Measurements from ENCODE around the gene ADD2.

The ADD2 gene

GRCh38 chr2:70724366-70724765 lies 43.6 kb downstream of the ADD2 start:
- FAIRE-seq = no peak

GRCh38 chr2:70723286-70723885 lies 44.6 kb downstream of the ADD2 start:
- no peak for DNase-seq (ENCODE audit: low spot score)
- no peak for FAIRE-seq

More at GRCh38 chr2:70724366-70724765, 43.6 kb downstream of the ADD2 start:
- DNase-seq (ENCODE audit: low spot score) = no peak

GRCh38 chr2:70720124-70720523 lies 47.9 kb downstream of the ADD2 start:
- FAIRE-seq (no peak), DNase-seq (ENCODE audit: low spot score) (no peak)

GRCh38 chr2:70719231-70719630 lies 48.8 kb downstream of the ADD2 start:
- DNase-seq (ENCODE audit: low spot score) (no peak), FAIRE-seq (no peak)

- no peak for FAIRE-seq
Observed at GRCh38 chr2:70718736-70719135, 49.3 kb downstream of the ADD2 start.

GRCh38 chr2:70718241-70718640 lies 49.8 kb downstream of the ADD2 start:
- DNase-seq (ENCODE audit: low spot score) = no peak

More at GRCh38 chr2:70718736-70719135, 49.3 kb downstream of the ADD2 start:
- DNase-seq (ENCODE audit: low spot score) = no peak

GRCh38 chr2:70717431-70718038 lies 50.5 kb downstream of the ADD2 start:
- FAIRE-seq = no peak
- DNase-seq (ENCODE audit: low spot score) = no peak

More at GRCh38 chr2:70718241-70718640, 49.8 kb downstream of the ADD2 start:
- no peak for FAIRE-seq

- no peak for FAIRE-seq
Observed at GRCh38 chr2:70716951-70717350, 51.0 kb downstream of the ADD2 start.

GRCh38 chr2:70716131-70716743 lies 51.8 kb downstream of the ADD2 start:
- no peak for DNase-seq (ENCODE audit: low spot score)
- no peak for FAIRE-seq

More at GRCh38 chr2:70716951-70717350, 51.0 kb downstream of the ADD2 start:
- no peak for DNase-seq (ENCODE audit: low spot score)

GRCh38 chr2:70715071-70715985 lies 52.7 kb downstream of the ADD2 start:
- no peak for FAIRE-seq

GRCh38 chr2:70714141-70714905 lies 53.7 kb downstream of the ADD2 start:
- FAIRE-seq (no peak), DNase-seq (ENCODE audit: low spot score) (no peak)

More at GRCh38 chr2:70715071-70715985, 52.7 kb downstream of the ADD2 start:
- no peak for DNase-seq (ENCODE audit: low spot score)

GRCh38 chr2:70712916-70713315 lies 55.1 kb downstream of the ADD2 start:
- FAIRE-seq (no peak), DNase-seq (ENCODE audit: low spot score) (no peak)

- FAIRE-seq = no peak
- DNase-seq (ENCODE audit: low spot score) = no peak
Observed at GRCh38 chr2:70711191-70711590, 56.8 kb downstream of the ADD2 start.

- FAIRE-seq (no peak), DNase-seq (ENCODE audit: low spot score) (no peak)
Observed at GRCh38 chr2:70710038-70710690, 57.8 kb downstream of the ADD2 start.

- FAIRE-seq = no peak
- no peak for DNase-seq (ENCODE audit: low spot score)
Observed at GRCh38 chr2:70709275-70710037, 58.5 kb downstream of the ADD2 start.

- FAIRE-seq = no peak
- DNase-seq (ENCODE audit: low spot score) = no peak
Observed at GRCh38 chr2:70708376-70709199, 59.4 kb downstream of the ADD2 start.

- FAIRE-seq (no peak), DNase-seq (ENCODE audit: low spot score) (no peak)
Observed at GRCh38 chr2:70707706-70708105, 60.3 kb downstream of the ADD2 start.

GRCh38 chr2:70706026-70706795 lies 61.8 kb downstream of the ADD2 start:
- DNase-seq (ENCODE audit: low spot score) (no peak), FAIRE-seq (no peak)

Data from RCC 7860 (cell line).